ENCODE measurements around the gene LANCL1.
"Not testable (repeated sequence)": the region's sequence is repeated elsewhere in the genome, so short reads cannot be mapped to it uniquely, and the experiment has no call there.

Gene LANCL1

GRCh38 chr2:210432633-210433032 is 43.9 kb downstream of the LANCL1 start:
- no peak for DNase-seq (ENCODE audit: low read depth)
- no peak overlapping the region for H3K4me3 ChIP-seq (ENCODE audit: low read depth, low read length)
- TF ChIP-seq CTCF (IDR thresholded peaks at IDR 0.05; ENCODE audit: low read depth, low read length, missing control alignments): no peak

- no peak for TF ChIP-seq CTCF (IDR thresholded peaks at IDR 0.05; ENCODE audit: low read depth, low read length, missing control alignments)
- no peak overlapping the region for H3K4me3 ChIP-seq (ENCODE audit: low read depth, low read length)
- DNase-seq (ENCODE audit: low read depth): no peak
These were observed 47.0 kb downstream of the LANCL1 start for GRCh38 chr2:210429403-210430137.

DNA sequence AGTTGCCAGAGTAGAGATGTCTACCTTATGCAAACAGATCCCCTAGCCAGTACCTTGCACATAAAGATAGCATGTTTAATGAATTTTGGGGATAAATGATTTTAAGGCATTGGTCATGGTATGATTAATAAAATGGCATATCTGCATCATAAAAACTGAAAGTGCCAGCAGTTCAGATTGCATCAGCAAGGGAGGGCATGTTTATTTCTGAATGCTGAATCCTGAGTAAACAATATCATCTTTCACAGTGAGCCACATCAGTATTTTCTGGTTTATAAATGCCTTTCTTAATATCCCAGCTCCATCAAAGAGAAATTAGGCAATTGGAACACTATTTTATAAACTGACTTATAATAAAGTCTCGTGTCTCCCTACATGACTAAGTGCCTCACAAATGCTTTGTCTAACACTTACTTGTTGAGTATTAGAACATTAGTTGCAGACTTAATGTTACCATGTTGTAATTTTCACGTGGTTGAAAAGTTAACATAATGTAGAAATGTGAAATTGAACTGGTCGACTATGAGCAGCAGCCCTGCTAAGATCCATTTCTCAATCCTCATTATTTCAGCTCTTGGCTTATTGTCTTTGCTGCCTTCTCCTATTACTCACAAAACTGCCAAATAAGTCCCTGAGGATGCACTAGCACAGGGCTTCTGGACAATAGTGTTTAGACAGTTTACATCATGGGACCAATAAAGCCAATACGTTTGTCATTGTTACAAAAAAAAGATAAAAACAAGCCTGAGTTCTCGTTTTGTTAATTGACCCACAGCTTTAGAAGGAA is 48.0 kb downstream of the LANCL1 start:
- TF ChIP-seq CTCF (IDR thresholded peaks at IDR 0.05; ENCODE audit: low read depth, low read length, missing control alignments): no peak

DNA sequence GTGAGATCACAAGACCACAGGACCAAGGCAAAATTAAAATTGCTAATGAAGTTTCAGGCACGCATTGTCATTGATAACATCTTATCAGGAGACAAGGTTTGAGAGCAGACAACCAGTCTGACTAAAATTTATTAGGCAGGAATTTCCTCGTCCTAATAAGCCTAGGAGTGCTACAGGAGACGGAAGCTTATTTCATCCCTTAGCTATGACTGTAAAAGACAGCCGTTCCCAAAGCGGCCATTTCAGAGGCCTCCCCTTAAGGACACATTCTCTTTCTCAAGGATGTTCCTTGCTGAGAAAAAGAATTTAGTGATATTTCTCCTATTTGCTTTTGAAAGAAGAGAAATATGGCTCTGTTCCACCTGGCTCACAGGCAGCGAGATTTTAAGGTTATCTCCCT is 49.2 kb downstream of the LANCL1 start:
- DNase-seq (ENCODE audit: low read depth); H3K4me3 ChIP-seq (ENCODE audit: low read depth, low read length): not testable (repeated sequence)

More for the DNA sequence above, 48.0 kb downstream of the LANCL1 start:
- H3K4me3 ChIP-seq (ENCODE audit: low read depth, low read length): no peak overlapping the region
- no peak for DNase-seq (ENCODE audit: low read depth)

DNA sequence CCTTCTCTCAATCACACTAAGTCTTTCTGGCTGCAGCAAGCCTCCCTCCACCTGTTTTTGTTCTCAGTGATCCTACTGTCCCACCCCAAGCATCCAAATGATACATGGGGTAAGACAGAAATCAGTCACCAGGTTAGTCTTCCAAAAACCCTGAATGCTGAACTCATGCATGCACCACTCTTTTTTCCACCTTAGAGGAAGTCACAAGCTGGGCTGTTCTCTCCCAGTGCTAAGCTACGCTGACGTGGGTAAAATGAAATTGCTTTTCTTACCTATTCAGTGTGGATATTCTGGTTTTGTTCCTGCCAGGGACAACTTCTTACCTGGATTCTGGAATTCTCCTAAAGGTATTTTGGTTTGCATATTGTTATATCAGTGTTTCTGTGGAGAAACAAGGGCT is 54.2 kb downstream of the LANCL1 start:
- H3K4me3 ChIP-seq (ENCODE audit: low read depth, low read length): no peak overlapping the region
- DNase-seq (ENCODE audit: low read depth): no peak
- no peak for TF ChIP-seq CTCF (IDR thresholded peaks at IDR 0.05; ENCODE audit: low read depth, low read length, missing control alignments)

- no peak for TF ChIP-seq CTCF (IDR thresholded peaks at IDR 0.05; ENCODE audit: low read depth, low read length, missing control alignments)
- H3K4me3 ChIP-seq (ENCODE audit: low read depth, low read length): no peak overlapping the region
- no peak for DNase-seq (ENCODE audit: low read depth)
These were observed 54.6 kb downstream of the LANCL1 start for GRCh38 chr2:210421916-210422315.

GRCh38 chr2:210412660-210413059 is 63.9 kb downstream of the LANCL1 start:
- TF ChIP-seq CTCF (IDR thresholded peaks at IDR 0.05; ENCODE audit: low read depth, low read length, missing control alignments): no peak
- no peak overlapping the region for H3K4me3 ChIP-seq (ENCODE audit: low read depth, low read length)
- no peak for DNase-seq (ENCODE audit: low read depth)
